Measurements from ENCODE around the gene ANO6. TPM values are rescaled to one million over a fixed set of nuclear protein-coding genes. Genes with fewer than 3 reads are reported as not detected.

Gene ANO6
- total RNA-seq, 1 experiment from 2014 or later, result 51.4 TPM

DNA sequence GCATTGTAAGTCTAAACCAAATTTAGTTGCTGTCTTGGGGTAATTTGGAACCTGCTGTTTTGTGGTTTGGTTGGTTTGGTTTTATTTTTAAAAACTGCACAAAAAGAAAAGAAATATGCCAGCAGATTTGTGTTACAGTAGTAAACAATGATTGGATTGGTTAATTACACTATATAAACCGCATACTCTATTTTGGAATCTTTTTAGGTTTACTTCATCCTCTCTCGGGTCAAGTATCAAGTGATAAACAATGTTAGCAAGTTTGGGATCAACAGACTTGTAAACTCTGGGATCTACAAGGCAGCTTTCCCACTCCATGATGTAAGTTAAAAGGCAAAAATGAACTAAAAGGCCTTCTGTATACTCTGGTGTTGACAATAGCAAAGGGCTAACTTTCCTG is 132.4 kb downstream of the ANO6 start:
- ChIA-PET POLR2A (ENCODE audit: unreplicated experiment) (no interaction called here), CTCF (no interaction called here)
- Histone ChIP-seq H3F3A (ENCODE audit: insufficient read depth, low read depth) (no peaks in the 10 kb centered on the region; the same call in 1 of the 2 replicates), H3K9me2 (ENCODE audit: insufficient read depth) (no peaks in the 10 kb centered on the region), H3K4me1 (replicated peaks; ENCODE audit: insufficient read depth) (peaks cover 13% of the 10 kb centered on the region), H3K79me2 (ENCODE audit: low read depth) (no peaks in the 10 kb centered on the region), H3K27ac (no peak overlapping the region), H3K27me3 (ENCODE audit: insufficient read depth, low read depth) (no peaks in the 10 kb centered on the region), H3K9me3 (ENCODE audit: insufficient read depth, low read depth) (peaks cover 6% of the 10 kb centered on the region; the same call in 1 of the 2 replicates), H3K4me3 (no peak overlapping the region), H4K20me1 (ENCODE audit: insufficient read depth) (0 out of 2 replicates have a peak, but pooled peaks cover 3% of the 10 kb centered on the region), H2AFZ (no peak overlapping the region), H3K36me3 (ENCODE audit: low read depth) (peaks cover 41% of the 10 kb centered on the region), H3K4me2 (no peak overlapping the region)
- no peak for DNase-seq
- TF ChIP-seq EZH2 (IDR thresholded peaks at IDR 0.05; ENCODE audit: low read depth), result no peak
- TF ChIP-seq, protein P1, sequence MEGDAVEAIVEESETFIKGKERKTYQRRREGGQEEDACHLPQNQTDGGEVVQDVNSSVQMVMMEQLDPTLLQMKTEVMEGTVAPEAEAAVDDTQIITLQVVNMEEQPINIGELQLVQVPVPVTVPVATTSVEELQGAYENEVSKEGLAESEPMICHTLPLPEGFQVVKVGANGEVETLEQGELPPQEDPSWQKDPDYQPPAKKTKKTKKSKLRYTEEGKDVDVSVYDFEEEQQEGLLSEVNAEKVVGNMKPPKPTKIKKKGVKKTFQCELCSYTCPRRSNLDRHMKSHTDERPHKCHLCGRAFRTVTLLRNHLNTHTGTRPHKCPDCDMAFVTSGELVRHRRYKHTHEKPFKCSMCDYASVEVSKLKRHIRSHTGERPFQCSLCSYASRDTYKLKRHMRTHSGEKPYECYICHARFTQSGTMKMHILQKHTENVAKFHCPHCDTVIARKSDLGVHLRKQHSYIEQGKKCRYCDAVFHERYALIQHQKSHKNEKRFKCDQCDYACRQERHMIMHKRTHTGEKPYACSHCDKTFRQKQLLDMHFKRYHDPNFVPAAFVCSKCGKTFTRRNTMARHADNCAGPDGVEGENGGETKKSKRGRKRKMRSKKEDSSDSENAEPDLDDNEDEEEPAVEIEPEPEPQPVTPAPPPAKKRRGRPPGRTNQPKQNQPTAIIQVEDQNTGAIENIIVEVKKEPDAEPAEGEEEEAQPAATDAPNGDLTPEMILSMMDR (conservative IDR thresholded peaks at IDR 0.05), result no peak
- BruUV-seq (replicated peaks), result no TSS peak
- intact Hi-C loops (cut with micrococcal nuclease; ENCODE audit: unreplicated experiment), result no loop called here

DNA sequence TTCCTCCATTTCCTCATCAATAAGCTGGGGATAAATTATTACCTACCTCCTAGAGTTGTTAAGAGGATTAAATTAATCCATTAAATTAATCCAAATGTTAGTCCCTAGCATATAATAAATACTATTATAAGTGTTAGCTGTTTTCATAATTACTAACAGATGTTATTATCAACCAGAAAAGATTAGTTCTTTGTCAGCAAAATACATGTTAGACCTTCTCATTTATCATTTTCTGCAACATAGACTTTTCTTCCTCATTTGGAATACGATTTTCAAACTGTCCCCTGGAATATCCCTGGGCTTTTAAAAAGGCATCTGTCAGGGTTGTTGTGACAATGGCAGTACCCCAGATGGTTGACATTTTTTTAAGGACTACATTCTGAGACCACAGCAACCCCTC is 133.1 kb downstream of the ANO6 start:
- Histone ChIP-seq H3K4me2 (no peak overlapping the region), H3K9me3 (ENCODE audit: insufficient read depth, low read depth) (peaks cover 6% of the 10 kb centered on the region; the same call in 1 of the 2 replicates), H3K4me1 (replicated peaks; ENCODE audit: insufficient read depth) (peaks cover 8% of the 10 kb centered on the region), H3K27me3 (ENCODE audit: insufficient read depth, low read depth) (no peaks in the 10 kb centered on the region), H3K36me3 (ENCODE audit: low read depth) (peaks cover 41% of the 10 kb centered on the region), H2AFZ (no peak overlapping the region), H3K27ac (no peak overlapping the region), H3K4me3 (no peak overlapping the region), H4K20me1 (ENCODE audit: insufficient read depth) (0 out of 2 replicates have a peak, but pooled peaks cover 3% of the 10 kb centered on the region), H3F3A (ENCODE audit: insufficient read depth, low read depth) (no peaks in the 10 kb centered on the region; the same call in 1 of the 2 replicates), H3K79me2 (ENCODE audit: low read depth) (no peaks in the 10 kb centered on the region), H3K9me2 (ENCODE audit: insufficient read depth) (no peaks in the 10 kb centered on the region)
- TF ChIP-seq EZH2 (IDR thresholded peaks at IDR 0.05; ENCODE audit: low read depth), result no peak
- TF ChIP-seq, protein P1 (conservative IDR thresholded peaks at IDR 0.05), result no peak
- BruUV-seq (replicated peaks), result no TSS peak
- DNase-seq, result no peak
- intact Hi-C loops (cut with micrococcal nuclease; ENCODE audit: unreplicated experiment), result no loop called here
- CTCF ChIA-PET, result no interaction called here
- POLR2A ChIA-PET (ENCODE audit: unreplicated experiment), result no interaction called here

DNA sequence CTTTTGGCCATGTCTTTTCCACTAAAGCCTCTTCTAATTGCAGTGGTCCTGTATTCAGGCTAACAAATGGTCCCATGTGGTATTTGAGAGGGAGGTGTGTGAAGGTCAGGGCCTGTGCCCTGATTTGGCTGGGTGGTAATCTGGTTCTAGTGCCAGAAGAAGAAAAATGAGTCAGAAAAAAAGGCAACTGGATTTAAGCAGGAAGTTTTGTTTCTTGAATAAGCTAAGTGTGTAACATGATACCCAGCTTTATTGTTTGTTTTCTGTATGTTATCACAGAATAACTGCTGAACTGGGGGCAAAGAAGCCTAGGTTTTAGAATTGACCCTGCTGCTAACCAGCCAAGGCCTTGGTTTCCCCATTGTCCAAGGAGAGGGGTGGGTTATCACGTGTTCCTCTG is 134.0 kb downstream of the ANO6 start:
- peak in 1 of 2 experiments; percentile 33 for DNase-seq
- no peak for TF ChIP-seq EZH2 (IDR thresholded peaks at IDR 0.05; ENCODE audit: low read depth)
- TF ChIP-seq, protein P1 (conservative IDR thresholded peaks at IDR 0.05), result no peak
- Histone ChIP-seq H3K27ac (0 out of 2 replicates have a peak overlapping the region, but pooled peaks have one; percentile 20), H3K4me2 (no peak overlapping the region), H3F3A (ENCODE audit: insufficient read depth, low read depth) (no peaks in the 10 kb centered on the region; the same call in 1 of the 2 replicates), H3K27me3 (ENCODE audit: insufficient read depth, low read depth) (no peaks in the 10 kb centered on the region), H2AFZ (no peak overlapping the region), H3K36me3 (ENCODE audit: low read depth) (peaks cover 42% of the 10 kb centered on the region), H3K4me1 (replicated peaks; ENCODE audit: insufficient read depth) (peaks cover 8% of the 10 kb centered on the region), H3K4me3 (no peak overlapping the region), H3K79me2 (ENCODE audit: low read depth) (no peaks in the 10 kb centered on the region), H3K9me3 (ENCODE audit: insufficient read depth, low read depth) (peaks cover 6% of the 10 kb centered on the region; the same call in 1 of the 2 replicates), H4K20me1 (ENCODE audit: insufficient read depth) (0 out of 2 replicates have a peak, but pooled peaks cover 3% of the 10 kb centered on the region), H3K9me2 (ENCODE audit: insufficient read depth) (no peaks in the 10 kb centered on the region)
- no TSS peak for BruUV-seq (replicated peaks)
- intact Hi-C loops (cut with micrococcal nuclease; ENCODE audit: unreplicated experiment), result loop anchor here (10.0 kb wide), 1 partner anchor 55 kb away; no protein-coding TSS in a partner anchor
- ChIA-PET POLR2A (ENCODE audit: unreplicated experiment) (no interaction called here), CTCF (interaction anchor here (0.7 kb wide), 1 partner anchor 134 kb away, joined by 3 read pairs; the partner anchor contains the start of gene ANO6)
